HepG2 (cell line): Measurements from ENCODE around the gene CAPZB.

Experiments used
- ATF7-NPFF ChIP-seq: sonication (generic); formaldehyde crosslinking; IDR thresholded peaks from 2 replicates; pipeline ENCODE4 v1.8.1; 2023; ENCODE audit warnings: mild to moderate bottlenecking, low read depth, missing genetic modification reagents, moderate library complexity
- CTCF ChIP-seq: sonication (generic); formaldehyde crosslinking; IDR thresholded peaks from 2 replicates; pipeline ENCODE4 v1.5.0; 2020; ENCODE audit warnings: mild to moderate bottlenecking, missing genetic modification reagents, moderate library complexity
- EP300 ChIP-seq, 3 experiments: sonication (generic) in 1 of 3; formaldehyde crosslinking in 1 of 3; IDR thresholded peaks; 2 replicates each; pipeline versions ENCODE4 v1.5.1 to v1.6.1; 2011 to 2020; ENCODE audit warnings: low read depth in 2 of 3, low read length in 2 of 3, borderline replicate concordance in 1 of 3, improper control_type of control experiment in 1 of 3, mild to moderate bottlenecking in 1 of 3, missing genetic modification reagents in 1 of 3, moderate library complexity in 1 of 3
- MNT ChIP-seq: fragments of 450-650 bp; IDR thresholded peaks from 2 replicates; pipeline ENCODE4 v1.6.1; 2016
- NFE2L2 ChIP-seq: fragments of 150-350 bp; IDR thresholded peaks from 2 replicates; pipeline ENCODE4 v1.6.1; 2014; ENCODE audit warnings: low read length
- RERE ChIP-seq: IDR thresholded peaks from 2 replicates; pipeline ENCODE4 v1.6.1; 2016; ENCODE audit warnings: low read depth, missing genetic modification reagents, missing compliant biosample characterization
- SOX6 ChIP-seq, 2 experiments: fragments of 450-650 bp in 1 of 2; sonication (generic) in 1 of 2; formaldehyde crosslinking in 1 of 2; IDR thresholded peaks; 2 replicates each; pipeline versions ENCODE4 v1.4.0 to v1.6.1; 2017 to 2020; ENCODE audit warnings: antibody characterized with exemption in 1 of 2, mild to moderate bottlenecking in 1 of 2, missing genetic modification reagents in 1 of 2
- SRSF1 ChIP-seq: fragments of 200-400 bp; formaldehyde crosslinking; optimal IDR thresholded peaks from 2 replicates; pipeline ENCODE3; 2017; ENCODE audit warnings: mild to moderate bottlenecking, low read depth, low read length, moderate library complexity
- ZFP41 ChIP-seq: sonication (generic); formaldehyde crosslinking; IDR thresholded peaks from 2 replicates; pipeline ENCODE4 v1.4.0; 2020; ENCODE audit warnings: mild to moderate bottlenecking, missing genetic modification reagents, borderline replicate concordance
- ZNF276 ChIP-seq: sonication (generic); formaldehyde crosslinking; IDR thresholded peaks from 2 replicates; pipeline ENCODE4 v1.4.0; 2020; ENCODE audit warnings: mild to moderate bottlenecking, low read depth, missing genetic modification reagents
- ZNF598 ChIP-seq: sonication (generic); formaldehyde crosslinking; IDR thresholded peaks from 2 replicates; pipeline ENCODE4 v1.5.1; 2020; ENCODE audit warnings: mild to moderate bottlenecking, missing genetic modification reagents, borderline replicate concordance
- ZNF687 ChIP-seq: sonication (generic); formaldehyde crosslinking; IDR thresholded peaks from 2 replicates; pipeline ENCODE4 v1.5.1; 2020; ENCODE audit warnings: mild to moderate bottlenecking, missing genetic modification reagents, moderate library complexity
- ZNF704 ChIP-seq: sonication (generic); formaldehyde crosslinking; IDR thresholded peaks from 2 replicates; pipeline ENCODE4 v1.8.1; 2023; ENCODE audit warnings: mild to moderate bottlenecking, inconsistent platforms, moderate library complexity, missing genetic modification reagents, borderline replicate concordance
- ZNF788 ChIP-seq: sonication (generic); formaldehyde crosslinking; IDR thresholded peaks from 2 replicates; pipeline ENCODE4 v1.5.0; 2020; ENCODE audit warnings: mild to moderate bottlenecking, missing genetic modification reagents, borderline replicate concordance

- no peak for TF ChIP-seq ZNF598 (CRISPR knock-in tag)
- TF ChIP-seq SOX6 (IDR thresholded peaks at IDR 0.05) = no peak
- no peak for TF ChIP-seq SOX6 (CRISPR knock-in tag; IDR thresholded peaks at IDR 0.05)
- no peak for TF ChIP-seq MNT
- no peak for TF ChIP-seq RERE (CRISPR knock-in tag)
- no peak for TF ChIP-seq CTCF
- no peak for TF ChIP-seq ATF7-NPFF (CRISPR knock-in tag)
- no peak for TF ChIP-seq ZNF704
- no peak for TF ChIP-seq ZNF276 (CRISPR knock-in tag)
- no peak for TF ChIP-seq ZFP41
- TF ChIP-seq NFE2L2 = no peak
- TF ChIP-seq SRSF1 = no peak
- no peak for TF ChIP-seq ZNF788 (CRISPR knock-in tag)
- TF ChIP-seq EP300 (IDR thresholded peaks at IDR 0.05; ENCODE audit: low read depth in 2 of 2, low read length in 2 of 2) = no peak
- no peak for TF ChIP-seq EP300 (CRISPR knock-in tag; IDR thresholded peaks at IDR 0.05; ENCODE audit: borderline replicate concordance)
- no peak for TF ChIP-seq ZNF687 (CRISPR knock-in tag)
These were observed 177.4 kb downstream of the CAPZB start for GRCh38 chr1:19307794-19308508.
